ENCODE measurements around the gene RAB20. TPM values are rescaled to one million over a fixed set of nuclear protein-coding genes. Genes with fewer than 3 reads are reported as not detected.

Gene RAB20
- total RNA-seq, 1 experiment from 2014 or later: 10.6 TPM

DNA sequence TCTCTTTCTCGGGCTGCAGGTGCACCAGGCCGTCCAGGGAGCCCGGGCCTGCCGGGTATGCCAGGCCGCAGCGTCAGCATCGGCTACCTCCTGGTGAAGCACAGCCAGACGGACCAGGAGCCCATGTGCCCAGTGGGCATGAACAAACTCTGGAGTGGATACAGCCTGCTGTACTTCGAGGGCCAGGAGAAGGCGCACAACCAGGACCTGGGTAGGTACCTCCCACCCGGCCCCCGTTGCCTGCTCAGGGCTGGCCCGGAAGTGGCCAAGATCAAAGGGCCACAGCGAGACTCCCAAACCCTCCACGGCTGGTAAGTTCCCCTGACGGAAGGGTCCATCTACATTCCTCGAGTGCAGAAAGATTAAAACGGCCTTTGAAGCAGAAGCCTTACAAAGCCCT is 55.1 kb downstream of the RAB20 start (continued):
- TF ChIP-seq CTCF (IDR thresholded peaks at IDR 0.05 in 2 of 3, conservative IDR thresholded peaks at IDR 0.05 in 1 of 3; ENCODE audit: borderline replicate concordance in 1 of 3, insufficient read depth in 1 of 3, low read depth in 2 of 3, low read length in 2 of 3): no peak
- TF ChIP-seq SIN3A (IDR thresholded peaks at IDR 0.05; ENCODE audit: low read depth): no peak

GRCh38 chr13:110505594-110505993 is 55.9 kb downstream of the RAB20 start:
- Histone ChIP-seq H3K9ac (ENCODE audit: low read length) (no peak overlapping the region), H3K27ac (ENCODE audit: low read depth, low read length) (no peak overlapping the region), H3K27me3 (ENCODE audit: insufficient read depth, low read length) (no peaks in the 10 kb centered on the region), H3K9me2 (ENCODE audit: insufficient read depth) (no peaks in the 10 kb centered on the region), H4K20me1 (ENCODE audit: insufficient read depth) (no peaks in the 10 kb centered on the region), H3K36me3 (ENCODE audit: control insufficient read depth in 1 of 2, insufficient read depth in 2 of 2, low read length in 2 of 2) (no peaks in the 10 kb centered on the region), H3K9me3 (ENCODE audit: control insufficient read depth in 1 of 2, insufficient read depth in 1 of 2, low read depth in 1 of 2, low read length in 2 of 2) (no peaks in the 10 kb centered on the region), H2AFZ (ENCODE audit: low read depth, low read length, poor library complexity, severe bottlenecking) (no peak overlapping the region), H3K4me1 (ENCODE audit: control insufficient read depth in 1 of 2, insufficient read depth in 2 of 2, low read length in 2 of 2) (peaks cover 11 to 27% of the 10 kb centered on the region in 2 experiments), H3K4me3 (replicated peaks in 1 of 2; ENCODE audit: low read depth in 1 of 2, low read length in 2 of 2) (no peak overlapping the region), H3K4me2 (ENCODE audit: low read length) (no peak overlapping the region), H3K79me2 (ENCODE audit: insufficient read depth, low read length) (no peaks in the 10 kb centered on the region)
- no peak for TF ChIP-seq SP1 (IDR thresholded peaks at IDR 0.05; ENCODE audit: low read depth)
- TF ChIP-seq RAD21 (IDR thresholded peaks at IDR 0.05; ENCODE audit: low read depth): no peak
- no peak for TF ChIP-seq ELF1 (IDR thresholded peaks at IDR 0.05; ENCODE audit: borderline replicate concordance, low read depth)
- no peak for TF ChIP-seq EZH2phosphoT487 (IDR thresholded peaks at IDR 0.05; ENCODE audit: borderline replicate concordance)
- TF ChIP-seq SRF (IDR thresholded peaks at IDR 0.05; ENCODE audit: low read depth): no peak
- no peak for TF ChIP-seq YY1 (IDR thresholded peaks at IDR 0.05; ENCODE audit: extremely low read depth, insufficient replicate concordance, low read depth, low read length)
- no peak for TF ChIP-seq CBX3 (IDR thresholded peaks at IDR 0.05; ENCODE audit: low read depth)
- no peak for TF ChIP-seq ZFX (IDR thresholded peaks at IDR 0.05)
- no peak for TF ChIP-seq POLR2AphosphoS5 (IDR thresholded peaks at IDR 0.05; ENCODE audit: low read depth, low read length)
- TF ChIP-seq ZNF274 (IDR thresholded peaks at IDR 0.05; ENCODE audit: low read depth, low read length): no peak
- ATAC-seq (no peak), DNase-seq (ENCODE audit: low read depth, low spot score) (no peak)
- no TSS peak for BruUV-seq (replicated peaks)
- intact Hi-C loops (cut with micrococcal nuclease): no loop called here
- RAD21 ChIA-PET (ENCODE audit: low non-redundant PET in 1 of 2, low total read pairs in 2 of 2, uncharacterized antibody in 2 of 2, unreplicated experiment in 2 of 2): no interaction called here
- POLR2A ChIA-PET: no interaction called here
- CTCF ChIA-PET: no interaction called here

Data from HCT116 (cell line).